ENCODE data around the gene TGIF1.

The TGIF1 gene

DNA sequence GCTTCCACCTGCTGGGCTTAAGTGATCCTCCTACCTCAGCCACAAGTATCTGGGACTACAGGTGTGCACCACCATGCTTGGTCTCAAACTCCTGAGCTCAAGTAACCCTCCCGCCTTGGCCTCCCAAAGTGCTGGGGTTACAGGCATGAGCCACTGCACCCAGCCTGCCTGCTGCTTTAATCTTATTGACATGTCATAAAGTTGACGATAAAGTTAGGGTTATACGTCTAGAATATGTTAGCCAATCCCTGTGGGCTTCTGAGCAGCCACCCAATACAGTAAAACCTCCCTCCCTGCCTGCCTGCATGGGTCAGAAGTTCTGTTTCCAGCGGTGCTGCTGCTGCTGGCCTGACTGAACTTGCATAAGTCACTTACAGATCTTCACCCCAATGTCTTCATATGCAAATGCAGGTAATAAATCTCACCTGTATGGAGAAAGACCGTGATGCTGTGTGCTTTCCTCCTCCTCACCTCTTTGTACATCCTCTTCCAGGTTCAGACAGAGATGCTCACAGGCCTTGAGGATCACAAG is 30.1 kb downstream of the TGIF1 start:
- no peak overlapping the region for H3K4me3 ChIP-seq (ENCODE audit: low read depth, low read length)
- H3K4me2 ChIP-seq (ENCODE audit: low read length), result no peak overlapping the region
- H3K4me1 ChIP-seq, result no peaks in the 10 kb centered on the region
- H3K36me3 ChIP-seq (ENCODE audit: control insufficient read depth, insufficient read depth, low read length), result no peaks in the 10 kb centered on the region
- H3K9me3 ChIP-seq (ENCODE audit: control insufficient read depth, low read length), result no peaks in the 10 kb centered on the region
- no peak overlapping the region for H3K27ac ChIP-seq
- TF ChIP-seq, protein P1, sequence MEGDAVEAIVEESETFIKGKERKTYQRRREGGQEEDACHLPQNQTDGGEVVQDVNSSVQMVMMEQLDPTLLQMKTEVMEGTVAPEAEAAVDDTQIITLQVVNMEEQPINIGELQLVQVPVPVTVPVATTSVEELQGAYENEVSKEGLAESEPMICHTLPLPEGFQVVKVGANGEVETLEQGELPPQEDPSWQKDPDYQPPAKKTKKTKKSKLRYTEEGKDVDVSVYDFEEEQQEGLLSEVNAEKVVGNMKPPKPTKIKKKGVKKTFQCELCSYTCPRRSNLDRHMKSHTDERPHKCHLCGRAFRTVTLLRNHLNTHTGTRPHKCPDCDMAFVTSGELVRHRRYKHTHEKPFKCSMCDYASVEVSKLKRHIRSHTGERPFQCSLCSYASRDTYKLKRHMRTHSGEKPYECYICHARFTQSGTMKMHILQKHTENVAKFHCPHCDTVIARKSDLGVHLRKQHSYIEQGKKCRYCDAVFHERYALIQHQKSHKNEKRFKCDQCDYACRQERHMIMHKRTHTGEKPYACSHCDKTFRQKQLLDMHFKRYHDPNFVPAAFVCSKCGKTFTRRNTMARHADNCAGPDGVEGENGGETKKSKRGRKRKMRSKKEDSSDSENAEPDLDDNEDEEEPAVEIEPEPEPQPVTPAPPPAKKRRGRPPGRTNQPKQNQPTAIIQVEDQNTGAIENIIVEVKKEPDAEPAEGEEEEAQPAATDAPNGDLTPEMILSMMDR (IDR thresholded peaks at IDR 0.05), result no peak
- no peaks in the 10 kb centered on the region for H3K79me2 ChIP-seq
- no peak overlapping the region for H3K9ac ChIP-seq
- no peak overlapping the region for H2AFZ ChIP-seq
- H3K27me3 ChIP-seq (ENCODE audit: control insufficient read depth, insufficient read depth, low read length), result no peaks in the 10 kb centered on the region

DNA sequence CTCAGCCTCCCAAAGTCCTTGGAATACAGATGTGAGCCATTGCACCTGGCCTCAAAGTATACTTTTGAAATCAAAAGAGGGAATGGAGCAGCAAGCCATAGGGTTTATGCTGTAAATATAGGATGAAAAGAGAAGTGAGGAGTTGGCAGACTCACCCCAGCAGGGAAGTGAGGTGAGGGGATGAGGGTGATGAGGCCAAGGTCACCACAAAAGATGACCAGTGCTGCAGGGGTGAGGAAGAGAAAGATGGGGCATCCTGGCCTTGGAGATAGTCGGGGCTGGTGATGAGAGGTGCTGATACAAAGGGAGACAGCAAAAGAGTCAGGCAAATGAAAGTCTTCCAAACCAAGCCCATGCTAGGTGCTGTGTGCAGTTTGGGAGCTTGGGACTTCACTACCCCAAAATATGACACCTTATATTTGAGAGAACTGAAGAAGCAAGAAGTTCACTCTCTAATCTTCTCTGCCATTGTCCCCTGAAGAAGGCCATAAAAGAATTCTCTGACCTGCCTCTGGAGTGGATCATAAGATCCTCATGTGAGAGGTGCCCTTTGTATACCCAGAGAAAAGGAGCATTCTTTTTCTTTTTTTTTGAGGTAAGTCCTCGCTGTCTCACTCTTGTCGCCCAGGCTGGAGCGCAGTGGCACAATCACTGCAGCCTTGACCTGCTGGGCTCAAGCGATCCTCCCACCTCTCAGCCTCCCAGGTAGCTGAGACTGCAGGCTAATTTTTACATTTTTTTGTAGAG is 31.0 kb downstream of the TGIF1 start:
- Histone ChIP-seq H3K79me2 (no peaks in the 10 kb centered on the region), H3K4me3 (ENCODE audit: low read depth, low read length) (no peak overlapping the region), H3K27me3 (ENCODE audit: control insufficient read depth, insufficient read depth, low read length) (no peaks in the 10 kb centered on the region), H3K9ac (no peak overlapping the region), H3K9me3 (ENCODE audit: control insufficient read depth, low read length) (no peaks in the 10 kb centered on the region), H3K36me3 (ENCODE audit: control insufficient read depth, insufficient read depth, low read length) (no peaks in the 10 kb centered on the region), H3K4me1 (no peaks in the 10 kb centered on the region), H3K27ac (no peak overlapping the region), H3K4me2 (ENCODE audit: low read length) (no peak overlapping the region), H2AFZ (no peak overlapping the region)
- TF ChIP-seq, protein P1 (IDR thresholded peaks at IDR 0.05), result no peak

DNA sequence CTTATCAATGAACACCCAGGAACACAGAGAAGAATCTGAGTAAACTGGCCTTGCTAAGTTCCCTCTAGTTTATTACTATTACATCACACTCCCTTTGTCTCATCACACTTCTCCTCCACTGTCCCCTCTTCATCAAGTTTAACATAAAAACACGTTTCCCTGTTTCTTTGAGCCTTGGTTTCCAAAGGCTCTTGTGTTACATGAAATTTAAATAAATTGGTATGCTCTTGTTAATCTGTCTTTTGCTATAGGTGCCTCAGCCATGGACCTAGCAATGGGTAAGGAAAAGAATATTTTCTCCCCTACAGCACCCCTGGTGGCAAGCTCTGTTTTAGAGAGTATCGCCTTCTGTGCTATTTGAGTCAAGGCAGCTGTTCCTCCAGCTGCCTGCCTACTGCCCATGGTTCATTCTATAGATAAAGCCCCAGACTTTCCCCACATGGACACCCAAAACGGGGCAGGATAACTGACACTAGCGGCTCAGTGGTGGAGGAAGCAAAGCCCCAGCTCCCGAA is 31.8 kb downstream of the TGIF1 start:
- H3K79me2 ChIP-seq, result no peaks in the 10 kb centered on the region
- no peak overlapping the region for H2AFZ ChIP-seq
- H3K36me3 ChIP-seq (ENCODE audit: control insufficient read depth, insufficient read depth, low read length), result no peaks in the 10 kb centered on the region
- H3K4me2 ChIP-seq (ENCODE audit: low read length), result no peak overlapping the region
- H3K9me3 ChIP-seq (ENCODE audit: control insufficient read depth, low read length), result no peaks in the 10 kb centered on the region
- no peak overlapping the region for H3K27ac ChIP-seq
- no peaks in the 10 kb centered on the region for H3K4me1 ChIP-seq
- no peak overlapping the region for H3K9ac ChIP-seq
- H3K27me3 ChIP-seq (ENCODE audit: control insufficient read depth, insufficient read depth, low read length), result no peaks in the 10 kb centered on the region
- TF ChIP-seq, protein P1 (IDR thresholded peaks at IDR 0.05), result peak; percentile 16
- H3K4me3 ChIP-seq (ENCODE audit: low read depth, low read length), result no peak overlapping the region

GRCh38 chr18:3482258-3482657 is 32.3 kb downstream of the TGIF1 start:
- H3K27me3 ChIP-seq (ENCODE audit: control insufficient read depth, insufficient read depth, low read length), result no peaks in the 10 kb centered on the region
- TF ChIP-seq, protein P1 (IDR thresholded peaks at IDR 0.05), result no peak
- H3K4me1 ChIP-seq, result no peaks in the 10 kb centered on the region
- H3K4me3 ChIP-seq (ENCODE audit: low read depth, low read length), result no peak overlapping the region
- H3K9ac ChIP-seq, result no peak overlapping the region
- H3K4me2 ChIP-seq (ENCODE audit: low read length), result no peak overlapping the region
- no peaks in the 10 kb centered on the region for H3K36me3 ChIP-seq (ENCODE audit: control insufficient read depth, insufficient read depth, low read length)
- no peak overlapping the region for H2AFZ ChIP-seq
- no peaks in the 10 kb centered on the region for H3K9me3 ChIP-seq (ENCODE audit: control insufficient read depth, low read length)
- no peak overlapping the region for H3K27ac ChIP-seq
- H3K79me2 ChIP-seq, result no peaks in the 10 kb centered on the region

All from parathyroid adenoma (tissue), 2 donors.